Subcutaneous abdominal adipose tissue (tissue), 5 donors: Measurements from ENCODE around the gene ID3.
A peak's percentile ranks its signal among the peaks of the same experiment; 100 is the strongest.
"Not testable (repeated sequence)": the region's sequence is repeated elsewhere in the genome, so short reads cannot be mapped to it uniquely, and the experiment has no call there.

Experiments
- H3K27ac ChIP-seq: one replicate; pipeline ENCODE4 v1.7.0; 2013; ENCODE audit warnings: low read depth, mild to moderate bottlenecking, inconsistent platforms, low read length, moderate library complexity
- H3K27me3 ChIP-seq, 5 donors: one replicate each; pipeline ENCODE4 v1.7.0; 2013; ENCODE audit warnings: low read length in 5 of 5, inconsistent platforms in 1 of 5; ENCODE audit not compliant: control insufficient read depth in 5 of 5, insufficient read depth in 4 of 5
- H3K36me3 ChIP-seq, 5 donors: one replicate each; pipeline ENCODE4 v1.7.0; 2013; ENCODE audit warnings: low read length in 5 of 5; ENCODE audit not compliant: control insufficient read depth in 5 of 5, insufficient read depth in 5 of 5
- H3K4me1 ChIP-seq, 5 donors: one replicate each; pipeline ENCODE4 v1.7.0; 2013; ENCODE audit warnings: low read length in 5 of 5, mild to moderate bottlenecking in 3 of 5, moderate library complexity in 1 of 5; ENCODE audit not compliant: control insufficient read depth in 5 of 5, insufficient read depth in 5 of 5
- H3K4me3 ChIP-seq, 5 donors: one replicate each; pipeline ENCODE4 v1.7.0; 2013; ENCODE audit warnings: low read length in 5 of 5, low read depth in 1 of 5
- H3K9ac ChIP-seq, 5 donors: one replicate each; pipeline ENCODE4 v1.7.0; 2013; ENCODE audit warnings: low read length in 5 of 5, mild to moderate bottlenecking in 4 of 5, moderate library complexity in 3 of 5
- H3K9me3 ChIP-seq, 5 donors: one replicate each; pipeline ENCODE4 v1.7.0; 2013; ENCODE audit warnings: low read length in 5 of 5; ENCODE audit not compliant: control insufficient read depth in 5 of 5
- donor health status: healthy.
- donor health status: healthy.
- donor health status: healthy.
- donor health status: healthy.
- donor health status: healthy.

ID3 gene

GRCh38 chr1:23589585-23589986 lies 30.3 kb upstream of the ID3 start:
- H3K4me1 ChIP-seq = peaks cover 0 to 19% (median 10%) of the 10 kb centered on the region in 5 donors
- H3K27ac ChIP-seq = no peak overlapping the region
- no peaks in the 10 kb centered on the region for H3K36me3 ChIP-seq
- no peak overlapping the region for H3K4me3 ChIP-seq
- no peak overlapping the region for H3K9ac ChIP-seq
- no peaks in the 10 kb centered on the region for H3K9me3 ChIP-seq
- H3K27me3 ChIP-seq = no peaks in the 10 kb centered on the region

- no peaks in the 10 kb centered on the region for H3K36me3 ChIP-seq
- H3K27ac ChIP-seq = no peak overlapping the region
- no peaks in the 10 kb centered on the region for H3K9me3 ChIP-seq
- H3K9ac ChIP-seq = no peak overlapping the region
- H3K27me3 ChIP-seq = no peaks in the 10 kb centered on the region
- no peak overlapping the region for H3K4me3 ChIP-seq
- H3K4me1 ChIP-seq = peaks cover 0 to 19% (median 10%) of the 10 kb centered on the region in 5 donors
Observed at GRCh38 chr1:23588749-23589548, 29.6 kb upstream of the ID3 start.

GRCh38 chr1:23585321-23586022 lies 26.2 kb upstream of the ID3 start:
- Histone ChIP-seq H3K9ac (no peak overlapping the region), H3K27ac (no peak overlapping the region), H3K27me3 (no peaks in the 10 kb centered on the region), H3K4me1 (peaks cover 0 to 17% (median 10%) of the 10 kb centered on the region in 5 donors), H3K4me3 (no peak overlapping the region), H3K36me3 (no peaks in the 10 kb centered on the region), H3K9me3 (no peaks in the 10 kb centered on the region)

GRCh38 chr1:23583727-23584126 lies 24.4 kb upstream of the ID3 start:
- H3K27ac ChIP-seq, H3K27me3 ChIP-seq, H3K4me3 ChIP-seq, H3K9me3 ChIP-seq, H3K9ac ChIP-seq, H3K36me3 ChIP-seq: not testable (repeated sequence)
- peaks cover 0 to 17% (median 10%) of the 10 kb centered on the region in 5 donors for H3K4me1 ChIP-seq

GRCh38 chr1:23582820-23583219 lies 23.5 kb upstream of the ID3 start:
- no peak overlapping the region for H3K9ac ChIP-seq
- H3K36me3 ChIP-seq = no peaks in the 10 kb centered on the region
- no peaks in the 10 kb centered on the region for H3K27me3 ChIP-seq
- H3K4me3 ChIP-seq = no peak overlapping the region
- H3K4me1 ChIP-seq = peaks cover 0 to 25% (median 12%) of the 10 kb centered on the region in 5 donors
- no peaks in the 10 kb centered on the region for H3K9me3 ChIP-seq
- no peak overlapping the region for H3K27ac ChIP-seq

- no peaks in the 10 kb centered on the region for H3K9me3 ChIP-seq
- H3K9ac ChIP-seq = no peak overlapping the region
- H3K4me3 ChIP-seq = no peak overlapping the region
- H3K4me1 ChIP-seq = peaks cover 0 to 33% (median 19%) of the 10 kb centered on the region in 5 donors
- H3K27me3 ChIP-seq = no peaks in the 10 kb centered on the region
- H3K27ac ChIP-seq = no peak overlapping the region
- H3K36me3 ChIP-seq = no peaks in the 10 kb centered on the region
Observed at GRCh38 chr1:23581219-23581618, 21.9 kb upstream of the ID3 start.

GRCh38 chr1:23578997-23579363 lies 19.7 kb upstream of the ID3 start:
- Histone ChIP-seq H3K27me3 (no peaks in the 10 kb centered on the region), H3K9ac (no peak overlapping the region), H3K4me3 (no peak overlapping the region), H3K4me1 (peaks cover 0 to 37% (median 15%) of the 10 kb centered on the region in 5 donors), H3K36me3 (no peaks in the 10 kb centered on the region), H3K27ac (no peak overlapping the region), H3K9me3 (no peaks in the 10 kb centered on the region)

- Histone ChIP-seq H3K27me3 (no peaks in the 10 kb centered on the region), H3K4me3 (no peak overlapping the region), H3K4me1 (peaks cover 0 to 37% (median 15%) of the 10 kb centered on the region in 5 donors), H3K9me3 (no peaks in the 10 kb centered on the region), H3K36me3 (no peaks in the 10 kb centered on the region), H3K27ac (no peak overlapping the region), H3K9ac (no peak overlapping the region)
Observed at GRCh38 chr1:23578311-23578996, 19.2 kb upstream of the ID3 start.

- H3K9ac ChIP-seq = peak overlapping the region in 1 of 5 donors; percentile 27
Observed at GRCh38 chr1:23577056-23578004, 18.0 kb upstream of the ID3 start.

More at GRCh38 chr1:23577056-23578004, 18.0 kb upstream of the ID3 start:
- H3K4me3 ChIP-seq = peak overlapping the region in 1 of 5 donors; percentile 13
- H3K4me1 ChIP-seq = peaks cover 0 to 39% (median 15%) of the 10 kb centered on the region in 5 donors
- peak overlapping the region; percentile 71 for H3K27ac ChIP-seq
- no peaks in the 10 kb centered on the region for H3K27me3 ChIP-seq
- no peaks in the 10 kb centered on the region for H3K9me3 ChIP-seq
- no peaks in the 10 kb centered on the region for H3K36me3 ChIP-seq
